ENCODE results near the gene LRRC10B.

- TF ChIP-seq POLR2AphosphoS5 (IDR thresholded peaks at IDR 0.05; ENCODE audit: low read depth), result no peak
- TF ChIP-seq CTCF (IDR thresholded peaks at IDR 0.05; ENCODE audit: insufficient read depth, low read length), result no peak
- TF ChIP-seq REST (IDR thresholded peaks at IDR 0.05; ENCODE audit: insufficient replicate concordance, low read depth), result no peak
- no peak for TF ChIP-seq GABPA (IDR thresholded peaks at IDR 0.05; ENCODE audit: low read depth)
- TF ChIP-seq SPI1 (IDR thresholded peaks at IDR 0.05; ENCODE audit: borderline replicate concordance, low read depth), result no peak
Observed at GRCh38 chr11:61498767-61499341, 9.7 kb upstream of the LRRC10B start.
